Activated T-cell treated with anti-CD3 and anti-CD28 coated beads for 48 hours (primary cell): ENCODE data around the gene CHEK2.
A peak's percentile ranks its signal among the peaks of the same experiment; 100 is the strongest.
"Not testable (repeated sequence)": the region's sequence is repeated elsewhere in the genome, so short reads cannot be mapped to it uniquely, and the experiment has no call there.

Source experiments
- DNase-seq: peaks from one replicate; pipeline ENCODE4 v3.0.0-alpha.2; 2020; ENCODE audit warnings: low read depth

Gene CHEK2

GRCh38 chr22:28741785-28742561 is at the start of gene CHEK2, which contains the start of gene HSCB:
TSS of gene CHEK2 (minus strand) at chr22:28741820. CDS start at chr22:28734721, 7,099 bp downstream.
TSS of gene HSCB (plus strand) at chr22:28742039. CDS start at chr22:28742096, 57 bp downstream.
- DNase-seq: peak; percentile 95

DNA sequence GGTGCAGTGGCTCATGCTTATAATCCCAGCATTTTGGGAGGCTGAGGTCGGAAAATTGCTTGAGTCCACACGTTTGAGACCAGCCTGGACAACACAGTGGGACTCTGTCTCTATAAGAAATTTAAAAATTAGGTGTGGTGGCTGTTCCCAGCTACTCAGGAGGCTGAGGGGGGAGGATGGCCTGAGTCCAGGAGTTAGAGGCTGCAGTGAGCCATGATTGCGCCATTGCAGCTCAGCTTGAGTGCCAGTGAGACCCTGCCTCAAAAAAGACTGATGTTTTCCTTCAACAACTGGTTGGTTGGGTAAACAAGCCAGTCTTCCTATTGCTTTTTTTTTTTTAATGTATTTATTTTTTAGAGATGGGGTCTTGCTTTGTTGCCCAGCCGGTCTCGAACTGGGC is 49.5 kb upstream of the CHEK2 start:
- DNase-seq: no peak

DNA sequence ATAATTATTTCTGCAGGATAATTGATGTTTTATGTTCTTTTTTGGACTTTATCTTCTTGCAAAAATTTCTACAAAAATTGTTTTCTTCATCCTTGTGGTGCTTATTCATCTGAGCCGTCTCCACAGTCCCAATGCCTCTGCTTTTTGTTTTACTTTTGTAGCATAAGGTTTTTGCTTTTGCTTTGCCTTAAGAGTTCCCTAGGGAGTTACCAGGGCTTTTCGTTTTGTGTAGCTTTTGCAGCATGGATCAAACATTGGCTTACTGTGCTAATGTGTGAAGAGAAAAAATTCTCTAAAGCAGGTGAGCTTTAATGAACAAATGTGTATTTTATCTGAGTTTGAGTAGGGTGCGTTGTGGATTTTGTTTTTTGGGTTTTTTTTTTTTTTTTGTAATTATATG is 47.0 kb upstream of the CHEK2 start:
- DNase-seq: no peak

DNA sequence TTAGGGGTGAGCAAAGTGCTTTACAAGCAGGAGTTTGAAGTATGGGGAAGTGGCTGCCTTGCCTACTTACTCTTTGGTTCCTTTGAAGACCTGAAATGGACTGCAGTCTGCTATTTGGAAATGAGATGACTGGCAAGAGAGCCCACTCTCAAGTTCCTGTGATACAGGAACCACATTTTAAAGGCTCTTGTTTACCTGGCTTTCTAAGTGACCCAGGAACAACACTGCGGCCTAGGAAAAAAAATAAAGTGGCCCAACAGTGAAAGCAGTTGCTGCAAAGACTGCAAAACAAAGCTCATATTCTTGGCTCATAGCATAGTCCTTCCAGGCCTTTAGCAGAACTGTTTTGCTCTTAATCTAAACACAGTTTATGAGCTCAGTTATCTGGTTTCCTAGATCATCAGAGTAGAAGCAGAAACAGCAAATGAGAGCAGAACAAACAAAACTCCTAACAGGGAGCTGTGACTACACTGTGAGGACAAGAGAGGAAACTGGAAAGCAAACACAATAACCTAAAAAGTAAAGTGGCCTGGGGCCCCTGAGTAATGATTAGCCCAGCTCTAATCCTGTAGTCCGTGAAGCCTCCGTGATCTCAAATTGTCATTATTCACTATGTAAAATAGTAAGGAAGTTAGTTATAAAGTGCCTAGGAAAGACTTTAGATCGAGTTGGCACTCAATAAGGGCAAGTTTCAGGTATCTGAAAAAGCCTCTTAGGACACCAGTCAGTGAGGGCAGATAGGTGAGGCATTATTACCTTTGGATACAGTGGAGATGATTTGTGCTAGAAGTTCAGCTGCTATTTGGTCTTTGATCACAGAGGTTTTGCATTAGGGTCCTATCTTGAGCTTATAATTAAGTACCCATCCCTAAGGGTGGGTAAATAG is 42.4 kb upstream of the CHEK2 start:
- no peak for DNase-seq

- DNase-seq: no peak
Measured at GRCh38 chr22:28780296-28780695, 38.7 kb upstream of the CHEK2 start.

DNA sequence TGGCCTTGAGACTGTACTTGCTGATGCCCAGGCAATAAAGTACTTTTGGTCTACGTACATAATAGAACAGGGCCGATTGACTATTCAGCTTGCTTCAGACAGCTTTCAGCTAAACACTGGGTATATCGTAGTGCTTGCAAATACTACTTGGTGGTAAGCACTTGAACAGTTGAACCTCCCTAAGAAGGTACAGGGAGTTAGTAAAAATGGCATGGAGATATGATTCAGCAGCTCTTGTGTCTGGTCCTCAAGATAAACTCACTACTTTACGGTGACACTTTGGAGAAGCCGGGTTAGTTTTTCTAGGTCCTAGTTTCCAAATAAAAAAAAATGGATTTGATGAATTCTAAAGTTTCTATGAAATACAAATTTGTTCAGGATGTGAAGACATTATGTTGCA is 38.2 kb upstream of the CHEK2 start:
- DNase-seq: no peak

DNA sequence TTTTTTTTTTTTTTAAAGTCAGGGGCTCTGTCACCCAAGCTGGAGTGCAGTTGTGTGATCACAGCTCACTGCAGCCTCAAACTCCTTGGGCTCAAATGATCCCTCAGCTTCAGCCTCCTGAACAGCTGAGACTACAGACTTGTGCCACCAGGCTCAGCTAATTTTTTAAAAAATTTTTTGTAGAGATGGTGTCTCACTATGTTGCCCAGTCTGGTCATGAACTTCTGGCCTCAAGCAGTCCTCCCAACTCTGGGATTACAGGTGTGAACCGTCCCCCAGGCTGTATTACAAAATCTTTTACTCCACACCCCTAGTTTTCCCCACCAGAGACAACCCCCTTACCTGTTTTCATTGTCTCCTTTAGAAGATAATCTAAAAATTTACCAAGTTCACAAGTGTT is 32.8 kb upstream of the CHEK2 start:
- DNase-seq: no peak

- no peak for DNase-seq
Measured at GRCh38 chr22:28773461-28773867, 31.8 kb upstream of the CHEK2 start.

GRCh38 chr22:28772633-28773460 is 31.2 kb upstream of the CHEK2 start, which contains the start of gene CCDC117:
TSS of gene CCDC117 (plus strand) at chr22:28772695. CDS start at chr22:28772850, 155 bp downstream.
- DNase-seq: peak; percentile 88

GRCh38 chr22:28771195-28771791 is 29.7 kb upstream of the CHEK2 start:
- DNase-seq: no peak

DNA sequence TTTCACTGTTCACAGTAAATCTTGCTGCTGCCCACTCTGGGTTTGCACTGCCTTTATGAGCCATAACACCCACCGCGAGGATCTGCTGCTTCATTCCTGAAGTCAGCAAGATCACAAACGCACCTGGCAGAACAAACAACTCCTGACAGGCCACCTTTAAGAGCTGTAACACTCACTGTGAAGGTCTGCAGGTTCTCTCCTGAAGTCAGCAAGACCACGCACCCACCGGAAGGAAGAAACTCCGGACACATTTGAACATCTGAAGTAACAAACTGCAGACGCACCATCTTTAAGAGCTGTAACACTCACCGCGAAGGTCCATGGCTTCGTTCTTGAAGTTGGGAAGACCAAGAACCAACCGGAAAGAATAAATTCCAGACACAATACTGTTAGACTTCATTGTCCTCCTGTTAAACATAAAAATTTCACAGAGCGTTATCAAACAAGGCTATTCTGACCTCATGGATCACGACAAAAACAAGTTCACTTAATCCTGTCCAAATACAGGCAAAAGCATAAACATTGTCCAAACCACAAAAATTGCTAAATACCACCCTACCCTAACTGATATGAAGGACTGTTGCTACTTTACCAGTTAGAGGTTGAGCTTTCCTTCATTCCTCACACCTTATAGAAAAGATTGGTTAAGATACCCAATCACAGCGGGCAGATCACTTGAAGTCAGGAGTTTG is 27.9 kb upstream of the CHEK2 start:
- DNase-seq: no peak

- DNase-seq: no peak
Measured at GRCh38 chr22:28768701-28769393, 27.2 kb upstream of the CHEK2 start.

GRCh38 chr22:28766628-28767027 is 25.0 kb upstream of the CHEK2 start:
- DNase-seq: no peak

- DNase-seq: not testable (repeated sequence)
Measured at GRCh38 chr22:28762000-28762399, 20.4 kb upstream of the CHEK2 start.

DNA sequence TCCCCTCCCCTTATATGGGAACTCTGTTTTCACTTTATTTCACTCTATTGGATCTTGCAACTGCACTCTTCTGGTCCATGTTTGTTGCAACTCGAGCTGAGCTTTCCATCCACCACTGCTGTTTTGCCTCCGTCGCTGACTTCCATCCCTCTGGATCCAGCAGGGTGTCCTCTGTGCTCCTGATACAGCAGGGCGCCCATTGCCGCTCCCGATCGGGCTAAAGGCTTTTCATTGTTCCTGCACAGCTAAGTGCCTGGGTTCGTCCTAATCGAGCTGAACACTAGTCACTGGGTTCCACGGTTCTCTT is 19.8 kb upstream of the CHEK2 start:
- DNase-seq: no peak

DNA sequence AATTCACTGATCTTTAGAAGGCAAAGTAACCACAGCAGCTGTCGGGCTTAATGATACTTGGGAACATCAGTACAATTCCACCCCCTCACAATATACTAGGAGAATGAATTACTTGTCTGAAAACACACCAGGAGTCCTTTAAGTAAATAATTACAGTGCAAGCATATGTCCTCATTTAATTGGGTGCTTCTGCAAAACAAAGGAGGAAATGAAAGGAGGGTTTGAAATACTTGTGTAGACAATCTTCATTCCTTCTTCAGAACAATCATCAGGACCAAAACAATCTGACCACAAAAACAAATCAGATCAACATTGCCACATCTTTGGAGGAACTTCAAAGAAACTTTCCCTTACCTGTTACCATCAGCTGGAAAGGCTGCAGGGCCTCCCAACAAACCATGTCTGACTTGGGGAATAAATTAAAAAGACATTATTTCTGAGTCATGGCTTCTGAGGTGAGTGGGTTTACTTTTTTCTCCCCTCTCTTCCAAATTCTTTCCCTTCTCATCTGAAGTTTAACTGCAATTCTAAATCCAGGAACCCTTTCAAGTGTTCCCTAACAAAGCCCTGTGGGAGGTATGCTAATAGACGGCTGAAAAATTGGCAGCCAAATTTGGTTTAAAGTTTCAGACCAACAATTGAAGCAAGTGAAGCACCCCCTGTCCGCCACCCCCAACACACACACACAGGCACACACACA is 18.4 kb upstream of the CHEK2 start:
- no peak for DNase-seq

DNA sequence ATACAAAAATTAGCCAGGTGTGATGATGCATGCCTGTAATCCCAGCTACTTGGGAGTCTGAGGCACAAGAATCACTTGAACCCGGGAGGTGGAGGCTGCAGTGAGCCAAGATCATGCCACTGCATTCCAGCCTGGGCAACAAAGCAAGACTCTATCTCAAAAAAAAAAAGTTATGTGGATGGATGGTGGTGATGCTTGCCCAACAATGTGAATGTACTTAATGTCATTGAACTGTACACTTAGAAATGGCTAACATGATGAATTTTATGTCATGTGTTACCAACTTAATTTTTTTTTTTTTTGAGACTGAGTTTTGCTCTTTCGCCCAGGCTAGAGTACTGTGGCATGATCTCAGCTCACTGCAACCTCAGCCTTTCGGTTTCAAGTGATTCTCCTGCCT is 12.9 kb upstream of the CHEK2 start:
- DNase-seq: not testable (repeated sequence)

DNA sequence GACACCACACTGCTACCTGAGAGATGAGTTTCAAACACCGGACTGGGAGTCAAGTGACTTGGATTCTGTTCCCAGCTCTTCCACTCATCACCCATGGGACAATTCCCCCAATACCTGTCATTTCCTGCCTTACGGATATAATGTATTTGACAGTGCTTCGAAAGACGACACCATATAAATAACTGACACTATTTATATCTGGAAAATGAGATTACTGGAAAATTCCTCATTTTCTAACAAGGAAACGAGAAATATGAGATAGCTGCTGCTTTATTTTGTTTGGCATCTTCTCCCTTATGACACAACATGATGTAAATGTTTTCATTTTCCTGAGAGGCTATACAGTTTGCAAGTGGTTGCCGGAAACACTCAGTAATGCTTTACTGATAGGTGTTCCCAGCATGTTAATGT is 8.9 kb upstream of the CHEK2 start:
- DNase-seq: no peak

DNA sequence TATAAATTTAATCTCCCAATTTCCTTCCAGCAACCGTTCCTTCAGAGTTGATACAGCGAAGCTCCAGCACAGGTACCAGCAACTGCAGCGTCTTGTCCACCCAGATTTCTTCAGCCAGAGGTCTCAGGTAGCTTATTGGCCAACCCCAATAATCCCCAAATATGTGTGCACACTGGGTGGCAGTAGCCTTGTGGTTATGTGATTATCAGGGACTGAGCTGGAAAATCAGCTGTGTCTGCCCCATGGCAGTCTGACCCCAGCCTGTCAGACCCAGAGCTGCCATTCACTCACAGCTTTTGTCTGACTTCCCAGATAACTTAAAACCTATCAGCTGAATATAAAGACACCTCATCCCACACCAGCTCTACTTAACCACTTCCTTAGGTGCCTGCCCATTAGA is 2.2 kb upstream of the CHEK2 start:
- no peak for DNase-seq

GRCh38 chr22:28742562-28742962 is 942 bp upstream of the CHEK2 start:
- DNase-seq: no peak
